PC-9 (cell line): ENCODE measurements around the gene NEO1.

Experiments used
- CTCF ChIP-seq: fragments of 200-600 bp; sonication (generic); conservative IDR thresholded peaks from 2 replicates; pipeline ENCODE4 v1.6.1; 2017; ENCODE audit warnings: mixed run types, antibody characterized with exemption, mild to moderate bottlenecking, moderate library complexity
- EZH2 ChIP-seq: fragments of 200-600 bp; sonication (generic); IDR thresholded peaks from 2 replicates; pipeline ENCODE4 v1.8.0; 2017; ENCODE audit warnings: antibody characterized with exemption, low read depth

DNA sequence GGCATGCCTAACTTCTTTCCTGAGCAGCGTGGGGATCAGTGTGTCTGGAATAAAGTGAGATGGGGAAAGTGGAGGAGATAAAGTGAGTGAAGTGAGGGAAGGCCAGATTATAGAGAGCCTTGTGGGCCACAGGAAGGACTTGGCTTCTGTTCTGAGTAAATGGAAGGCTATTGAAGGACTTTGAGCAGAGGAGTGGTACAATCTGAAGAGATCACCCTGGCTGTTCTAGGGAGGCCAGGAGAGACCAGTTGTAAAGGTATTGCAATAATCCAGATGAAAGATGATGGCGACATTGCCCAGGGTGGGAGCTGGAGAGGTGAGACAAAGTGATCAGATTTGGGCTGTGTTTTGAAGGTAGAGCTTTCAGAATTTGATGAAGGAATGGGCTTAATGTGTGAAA, 46.8 kb upstream of the NEO1 start:
- TF ChIP-seq CTCF (no peak), EZH2 (no peak)
